ENCODE measurements around the gene KCNQ1OT1. TPM values are rescaled to one million over a fixed set of nuclear protein-coding genes. Genes with fewer than 3 reads are reported as not detected.

Gene KCNQ1OT1
- total RNA-seq, 4 donors from 2014 or later: 0.16 to 0.61 (median 0.30) TPM

- H3K4me1 ChIP-seq: peaks cover 25 to 28% of the 10 kb centered on the region in 2 donors
- no peaks in the 10 kb centered on the region for H3K27me3 ChIP-seq
- H3K4me3 ChIP-seq: no peak overlapping the region
- no peak for TF ChIP-seq CTCF (IDR thresholded peaks at IDR 0.05 in 4 of 5, conservative IDR thresholded peaks at IDR 0.05 in 1 of 5)
- no peak for TF ChIP-seq POLR2A (IDR thresholded peaks at IDR 0.05)
- H3K36me3 ChIP-seq: no peaks in the 10 kb centered on the region
- in situ Hi-C loops (cut with MboI; ENCODE audit: low sequenced_read_pairs in 4 of 4): loop anchor here in 3 of 4 donors (25.0 kb wide), 1 partner anchor 197 kb away; the partner anchor contains the start of gene CDKN1C (in 3 of the 3)
- ATAC-seq (no peak), DNase-seq (peak in 1 of 2 donors; percentile 4)
- intact Hi-C loops (cut with DNase I; ENCODE audit: low total_unique reads): no loop called here
- no peaks in the 10 kb centered on the region for H3K9me3 ChIP-seq
- H3K27ac ChIP-seq: no peak overlapping the region
These were observed 9.9 kb downstream of the KCNQ1OT1 start for GRCh38 chr11:2689651-2690575.

GRCh38 chr11:2688381-2689231, 11.2 kb downstream of the KCNQ1OT1 start:
- in situ Hi-C loops (cut with MboI; ENCODE audit: low sequenced_read_pairs in 4 of 4) (loop anchor here in 3 of 4 donors (25.0 kb wide), 1 partner anchor 199 kb away; the partner anchor contains the start of gene CDKN1C (in 3 of the 3)), intact Hi-C loops (cut with DNase I; ENCODE audit: low total_unique reads) (no loop called here)
- Histone ChIP-seq H3K27ac (no peak overlapping the region), H3K4me3 (no peak overlapping the region), H3K9me3 (no peaks in the 10 kb centered on the region), H3K27me3 (no peaks in the 10 kb centered on the region), H3K4me1 (peaks cover 14 to 23% of the 10 kb centered on the region in 2 donors), H3K36me3 (no peaks in the 10 kb centered on the region)
- peak in 1 of 2 donors; percentile 7 for DNase-seq
- ATAC-seq: no peak
- TF ChIP-seq CTCF (IDR thresholded peaks at IDR 0.05 in 4 of 5, conservative IDR thresholded peaks at IDR 0.05 in 1 of 5): no peak
- no peak for TF ChIP-seq POLR2A (IDR thresholded peaks at IDR 0.05)

- no peak for TF ChIP-seq POLR2A (IDR thresholded peaks at IDR 0.05)
- TF ChIP-seq CTCF (IDR thresholded peaks at IDR 0.05 in 4 of 5, conservative IDR thresholded peaks at IDR 0.05 in 1 of 5): no peak
- Histone ChIP-seq H3K36me3 (no peaks in the 10 kb centered on the region), H3K27me3 (no peaks in the 10 kb centered on the region), H3K9me3 (no peaks in the 10 kb centered on the region), H3K4me1 (peaks cover 14 to 23% of the 10 kb centered on the region in 2 donors), H3K27ac (no peak overlapping the region), H3K4me3 (no peak overlapping the region)
- intact Hi-C loops (cut with DNase I; ENCODE audit: low total_unique reads): no loop called here
- ATAC-seq (no peak), DNase-seq (peak in 1 of 2 donors; percentile 8)
- in situ Hi-C loops (cut with MboI; ENCODE audit: low sequenced_read_pairs in 4 of 4): loop anchor here in 3 of 4 donors (25.0 kb wide), 1 partner anchor 200 kb away; the partner anchor contains the start of gene CDKN1C (in 3 of the 3)
These were observed 12.0 kb downstream of the KCNQ1OT1 start for GRCh38 chr11:2687782-2688191.

GRCh38 chr11:2687223-2687530, 12.6 kb downstream of the KCNQ1OT1 start:
- Histone ChIP-seq H3K4me3 (no peak overlapping the region), H3K4me1 (peaks cover 14 to 23% of the 10 kb centered on the region in 2 donors), H3K27me3 (no peaks in the 10 kb centered on the region), H3K36me3 (no peaks in the 10 kb centered on the region), H3K9me3 (no peaks in the 10 kb centered on the region), H3K27ac (no peak overlapping the region)
- DNase-seq (peak in 1 of 2 donors; percentile 5), ATAC-seq (no peak)
- intact Hi-C loops (cut with DNase I; ENCODE audit: low total_unique reads): no loop called here
- TF ChIP-seq POLR2A (IDR thresholded peaks at IDR 0.05) (no peak), CTCF (IDR thresholded peaks at IDR 0.05 in 4 of 5, conservative IDR thresholded peaks at IDR 0.05 in 1 of 5) (no peak)
- in situ Hi-C loops (cut with MboI; ENCODE audit: low sequenced_read_pairs in 4 of 4): loop anchor here in 3 of 4 donors (25.0 kb wide), 1 partner anchor 200 kb away; the partner anchor contains the start of gene CDKN1C (in 3 of the 3)

Data from gastrocnemius medialis (tissue), 4 donors.